ENCODE data around the gene GABRA4.

Gene GABRA4

GRCh38 chr4:46979283-46979682 is 14.1 kb downstream of the GABRA4 start:
- DNase-seq, result no peak

DNA sequence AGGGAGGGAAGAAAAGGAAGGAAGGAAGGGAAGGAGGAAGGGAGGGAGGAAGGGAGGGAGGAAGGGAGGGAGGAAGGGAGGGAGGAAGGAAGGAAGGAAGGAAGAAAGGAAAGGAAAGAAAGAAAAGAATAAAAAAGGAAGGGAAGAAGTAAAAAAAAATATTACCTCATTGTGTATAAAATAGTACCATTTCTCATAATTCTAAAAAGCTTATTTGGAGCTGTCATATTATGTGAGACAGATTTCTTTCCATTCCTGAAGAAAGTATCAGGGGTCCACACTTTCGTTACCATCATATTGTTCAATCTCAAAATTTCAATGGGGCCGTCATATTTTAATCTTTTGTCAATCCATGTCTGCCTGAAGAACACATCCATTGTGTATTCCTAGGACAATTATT is 16.1 kb downstream of the GABRA4 start:
- no peak for DNase-seq

DNA sequence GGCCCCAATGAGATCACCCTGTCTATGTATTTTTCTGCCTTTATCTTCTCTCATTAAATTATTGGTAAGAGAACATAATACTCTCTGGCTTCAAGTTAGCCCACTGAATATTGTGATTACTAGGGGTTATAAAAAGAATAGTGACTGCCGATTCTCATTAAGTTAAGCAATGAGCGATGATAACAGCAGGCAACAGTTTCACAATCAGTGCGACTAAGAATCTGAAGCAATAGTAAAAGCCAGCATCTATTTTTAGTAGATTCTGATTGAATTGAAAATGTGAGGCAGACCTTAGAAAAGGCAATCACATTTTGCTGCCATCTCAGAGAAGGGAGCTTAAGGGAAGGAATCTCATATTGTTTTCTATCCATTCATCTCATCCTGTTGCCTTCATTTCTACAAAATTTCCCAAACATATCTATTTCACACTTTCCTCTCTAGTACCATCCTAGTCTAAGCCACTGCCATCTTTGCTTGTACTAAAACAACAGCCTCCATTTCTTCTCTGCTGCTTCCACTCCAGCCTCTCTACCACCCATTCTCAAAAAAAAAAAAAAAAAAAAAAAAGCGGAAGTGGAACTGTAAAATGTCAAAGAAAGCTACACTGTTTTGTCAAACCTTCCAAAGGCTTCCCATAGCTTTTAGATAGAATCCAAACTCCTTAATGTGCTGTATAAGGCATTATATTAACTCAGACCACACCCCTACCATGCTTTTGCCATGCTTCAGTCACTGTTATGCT is 17.4 kb downstream of the GABRA4 start:
- no peak for DNase-seq

GRCh38 chr4:46974891-46975543 is 18.4 kb downstream of the GABRA4 start:
- DNase-seq, result no peak

DNA sequence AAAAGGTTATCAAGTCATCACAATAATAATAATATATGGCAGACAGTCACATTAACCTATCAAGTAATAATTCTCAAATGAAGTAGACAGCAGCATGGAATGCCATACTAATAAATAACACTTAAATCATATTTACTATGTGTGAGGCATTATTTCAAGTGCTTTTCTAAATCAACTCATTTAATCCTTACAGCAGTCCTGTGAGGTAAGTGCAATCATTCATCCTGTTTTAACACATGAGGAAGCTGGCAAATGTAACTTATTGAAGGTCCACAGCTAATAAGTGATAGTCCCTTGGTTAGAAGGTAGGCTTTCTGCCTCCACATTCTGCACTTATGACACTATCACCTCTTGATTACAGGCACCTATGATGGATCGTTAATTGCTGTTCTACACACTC is 24.5 kb downstream of the GABRA4 start:
- no peak for DNase-seq

GRCh38 chr4:46967631-46968030 is 25.8 kb downstream of the GABRA4 start:
- DNase-seq, result no peak

DNA sequence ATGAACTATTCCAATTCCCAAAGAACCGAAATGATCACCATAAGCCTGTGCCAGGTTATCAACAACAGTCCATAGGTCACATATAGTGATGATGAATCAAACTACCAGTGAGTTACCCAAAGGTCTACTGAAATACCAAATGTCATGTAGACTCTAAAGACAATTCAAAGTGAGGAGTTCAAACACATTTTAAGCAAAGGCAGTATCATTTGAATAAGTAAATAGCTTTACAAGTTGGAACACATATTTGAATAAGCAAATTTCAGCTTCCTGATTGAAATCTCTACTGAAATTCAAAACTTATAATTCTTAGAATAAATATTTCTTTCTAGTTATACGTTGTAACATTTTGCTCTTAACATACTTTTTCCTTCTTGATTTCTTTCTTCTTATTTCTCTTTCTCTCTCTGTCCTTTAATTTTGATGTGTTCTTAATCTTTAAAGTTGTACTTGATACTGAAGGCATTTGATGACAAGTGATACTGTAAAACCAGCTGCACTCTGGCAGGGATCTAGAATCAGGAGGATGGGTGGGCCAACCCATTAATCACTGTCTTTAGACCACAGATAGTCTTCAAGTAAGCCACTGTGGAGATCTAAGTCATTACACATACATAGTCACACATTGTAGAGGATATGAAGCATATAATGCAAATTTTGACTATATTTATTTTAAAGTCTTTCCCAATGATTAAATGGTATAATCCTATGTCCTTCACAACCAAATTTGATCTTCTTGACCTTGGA is 34.5 kb downstream of the GABRA4 start:
- DNase-seq, result no peak

DNA sequence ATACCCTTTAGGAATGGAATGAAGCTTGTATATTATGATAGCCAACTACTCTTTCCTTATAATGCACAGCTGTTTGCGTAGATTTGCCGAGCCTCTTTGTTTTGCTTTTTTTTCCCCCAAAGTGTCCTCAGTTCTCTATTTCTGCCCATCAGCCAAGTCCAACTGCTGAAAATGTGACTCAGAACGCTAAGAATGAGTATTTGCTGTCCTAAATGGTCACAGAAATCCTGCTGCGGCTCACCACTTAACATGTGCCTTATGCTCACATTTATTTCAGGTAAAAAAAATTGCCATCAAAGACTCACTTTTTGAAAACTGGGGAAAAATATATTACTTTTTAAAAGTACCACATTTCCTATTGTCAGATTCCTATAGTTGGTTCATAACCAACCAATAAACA is 36.9 kb downstream of the GABRA4 start:
- no peak for DNase-seq

GRCh38 chr4:46955601-46956000 is 37.8 kb downstream of the GABRA4 start:
- no peak for DNase-seq

- DNase-seq, result no peak
Observed at GRCh38 chr4:46954643-46955042, 38.7 kb downstream of the GABRA4 start.

DNA sequence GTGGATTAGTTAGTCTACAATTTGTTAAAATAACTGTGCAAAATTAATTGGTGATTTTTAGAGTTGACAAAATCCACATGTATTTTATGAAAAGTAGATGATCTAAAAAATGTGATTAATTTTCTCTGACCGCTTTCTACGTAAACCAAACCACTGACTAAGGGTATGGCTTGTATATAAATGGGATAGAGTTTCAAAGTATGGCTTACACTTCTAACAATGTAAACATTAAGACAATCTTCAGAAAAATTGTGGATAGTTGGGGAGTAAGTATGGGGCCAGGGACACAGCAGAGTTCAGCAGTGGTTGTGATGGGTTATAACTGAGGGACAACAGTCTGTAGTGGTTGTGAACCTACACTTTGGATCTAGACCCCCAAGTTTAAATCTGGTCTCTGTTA is 39.8 kb downstream of the GABRA4 start:
- DNase-seq, result no peak

DNA sequence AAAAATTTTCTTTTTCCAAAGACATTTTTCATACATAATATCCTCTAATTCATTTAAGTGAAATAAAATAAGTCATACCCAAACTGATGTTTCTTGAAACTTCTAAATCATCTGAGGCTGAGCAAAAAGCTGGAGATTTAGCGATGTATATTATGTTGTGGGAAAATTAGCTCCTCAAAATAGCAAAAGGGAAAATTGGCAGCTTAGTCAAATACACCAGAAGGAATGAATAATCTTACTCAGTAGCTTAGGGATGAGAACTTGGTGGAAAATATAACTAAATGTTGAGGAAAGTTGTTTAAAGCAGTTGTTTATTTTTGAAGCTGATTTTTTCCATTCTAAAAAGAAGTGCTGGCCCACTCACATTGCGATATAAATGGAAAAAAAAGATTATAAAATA is 40.9 kb downstream of the GABRA4 start:
- no peak for DNase-seq

DNA sequence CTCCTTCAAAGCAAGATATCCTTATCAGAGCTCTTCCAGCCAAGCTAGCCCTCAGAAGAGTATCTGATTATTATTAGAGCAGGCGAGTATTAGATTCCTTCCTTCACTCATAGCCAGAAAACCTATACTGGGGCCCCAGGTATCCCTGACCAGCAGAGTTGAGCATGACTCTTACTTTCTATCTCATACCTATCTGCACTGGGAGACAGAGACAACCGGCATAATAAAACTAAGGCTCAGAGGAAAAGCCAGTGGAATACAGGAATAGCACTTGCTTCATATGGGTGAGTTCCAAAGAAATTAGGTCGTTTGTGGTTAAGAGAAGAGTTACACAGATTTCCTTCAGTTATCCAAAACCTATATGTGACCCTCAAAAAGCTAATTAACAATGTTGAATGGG is 42.6 kb downstream of the GABRA4 start:
- no peak for DNase-seq

DNA sequence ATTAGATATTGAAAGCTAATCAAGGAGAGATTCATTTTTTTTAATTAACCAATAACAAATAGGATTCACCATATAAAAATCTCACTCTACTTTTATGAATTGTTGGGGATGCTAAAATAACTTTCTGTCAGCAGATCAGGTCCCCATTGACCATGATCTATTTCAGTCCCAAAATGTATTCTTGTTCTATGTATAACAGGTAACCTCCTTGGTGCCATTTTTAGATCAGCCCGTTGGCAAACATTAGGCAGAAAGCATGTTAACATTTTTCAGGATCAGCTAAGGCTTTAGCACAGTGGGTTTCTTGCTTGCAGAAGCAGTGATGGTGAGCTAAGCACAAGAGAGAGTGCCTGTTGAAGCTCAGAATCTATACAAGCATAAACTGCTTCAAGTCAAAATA is 43.6 kb downstream of the GABRA4 start:
- DNase-seq, result no peak

- DNase-seq, result no peak
Observed at GRCh38 chr4:46947541-46947940, 45.8 kb downstream of the GABRA4 start.

DNA sequence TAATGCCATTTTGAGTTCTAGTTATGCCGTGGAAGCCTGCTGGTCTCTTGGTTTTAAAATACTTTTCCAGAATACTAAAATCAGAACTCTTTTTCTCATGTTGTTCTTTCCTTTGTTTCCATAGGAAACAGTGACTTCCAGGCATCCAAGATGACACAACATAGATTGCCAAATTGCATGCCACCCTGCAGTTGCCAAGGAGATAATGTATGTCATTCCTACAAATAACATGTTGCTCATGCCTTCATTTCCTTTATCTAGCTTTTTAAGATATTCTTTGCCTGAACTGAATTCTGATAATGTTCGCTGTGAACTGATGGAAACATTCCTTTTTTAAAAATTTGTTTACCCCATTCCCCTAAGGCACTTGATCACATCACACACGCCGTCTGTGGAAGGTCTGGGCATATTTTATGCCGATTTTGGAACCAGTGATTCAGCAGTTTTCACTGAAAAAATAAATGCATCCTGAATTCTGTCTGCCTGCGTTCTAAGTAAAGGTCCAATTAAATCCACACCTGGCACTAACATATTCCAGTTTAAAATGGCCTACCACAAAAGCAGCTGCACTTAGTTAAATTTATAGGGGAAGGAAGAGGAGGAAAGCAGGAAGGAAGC is 46.4 kb downstream of the GABRA4 start:
- DNase-seq, result no peak

DNA sequence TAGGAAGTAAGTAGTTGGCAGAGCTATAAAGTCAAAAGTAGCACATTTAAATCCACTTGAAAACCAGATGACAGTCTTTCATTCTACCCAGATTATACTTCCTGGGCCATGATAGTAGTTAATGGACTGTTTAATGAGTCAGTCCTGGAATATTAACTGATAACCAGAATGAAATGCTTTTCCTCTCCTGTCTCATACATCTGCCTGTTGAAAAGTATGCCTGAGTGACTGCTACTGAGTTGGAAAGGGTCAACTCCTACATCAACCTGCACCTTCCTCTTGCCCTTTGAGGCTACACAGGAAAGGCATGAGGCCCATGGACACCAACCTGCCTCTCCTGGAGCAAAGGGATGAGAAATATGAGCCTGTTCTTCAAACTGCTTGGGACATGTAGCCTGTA is 48.3 kb downstream of the GABRA4 start:
- no peak for DNase-seq

- no peak for DNase-seq
Observed at GRCh38 chr4:46944345-46944744, 49.0 kb downstream of the GABRA4 start.

- DNase-seq, result no peak
Observed at GRCh38 chr4:46937493-46937892, 55.9 kb downstream of the GABRA4 start.

DNA sequence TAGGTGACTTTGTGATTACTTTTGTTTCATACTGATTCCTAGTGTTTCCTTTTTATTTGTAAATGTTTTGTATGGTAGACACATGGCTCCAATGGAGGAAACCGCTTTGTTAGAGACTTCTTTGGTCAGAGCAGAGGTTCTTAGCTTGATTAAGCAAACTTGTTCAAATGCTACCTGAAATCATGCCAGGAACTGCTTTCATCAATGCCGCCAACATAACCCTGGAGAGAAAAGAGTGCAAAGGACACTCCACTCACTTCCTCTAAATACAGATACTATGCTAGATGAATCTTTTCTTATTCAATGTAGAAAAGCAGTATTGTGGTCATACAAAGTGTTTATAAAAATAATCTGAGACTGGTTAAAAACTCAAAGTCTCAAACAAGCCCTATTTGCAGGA is 58.7 kb downstream of the GABRA4 start:
- no peak for DNase-seq

DNA sequence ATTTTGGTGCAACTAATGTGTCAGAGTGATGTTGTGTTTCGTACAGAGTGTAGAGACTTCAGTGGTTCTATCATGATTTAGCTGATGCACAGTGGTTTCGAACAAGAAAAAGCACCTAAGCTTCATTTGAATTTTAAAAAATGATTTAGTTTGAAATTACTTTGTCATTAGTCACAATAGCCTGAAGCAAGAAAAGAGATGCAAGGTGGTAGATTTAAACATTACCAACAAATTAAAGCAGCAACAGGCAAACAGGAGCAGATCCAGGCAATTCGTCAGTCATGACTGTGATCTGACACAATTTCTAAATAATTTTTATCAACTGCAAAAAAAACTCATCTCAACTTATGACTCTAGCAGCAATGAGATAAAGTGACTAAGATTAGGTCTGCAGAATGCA is 59.7 kb downstream of the GABRA4 start:
- DNase-seq, result no peak

GRCh38 chr4:46931981-46932380 is 61.4 kb downstream of the GABRA4 start:
- peak in 1 of 2 donors; percentile 25 for DNase-seq

GRCh38 chr4:46930891-46931290 is 62.5 kb downstream of the GABRA4 start:
- no peak for DNase-seq

GRCh38 chr4:46927201-46927600 is 66.2 kb downstream of the GABRA4 start:
- DNase-seq, result no peak

Measured in CD4-positive, alpha-beta T cell treated with Interleukin-4 for 1 hour (primary cell).